Kidney (tissue), 22 donors: Measurements from ENCODE around the gene TEX44. TPM values are rescaled to one million over a fixed set of nuclear protein-coding genes. Genes with fewer than 3 reads are reported as not detected.

Source experiments
- DNase-seq, 5 donors: peaks; one replicate each; pipeline ENCODE4 v3.0.0-alpha.2; 2013 to 2020
- FAIRE-seq: peaks from 2 replicates; lab custom pipeline; 2012; peaks lifted over from hg19 to GRCh38; lab: Jason Lieb, UNC
- H3K27ac ChIP-seq, 2 donors: one replicate each; pipeline ENCODE4 v1.7.0; 2013; ENCODE audit warnings: low read depth in 2 of 2, low read length in 2 of 2, inconsistent platforms in 1 of 2
- H3K27me3 ChIP-seq: one replicate; pipeline ENCODE4 v1.7.1; 2013; ENCODE audit warnings: low read length, inconsistent platforms; ENCODE audit not compliant: control insufficient read depth, insufficient read depth
- H3K36me3 ChIP-seq, 3 donors: one replicate each; pipeline versions ENCODE4 v1.7.0 to v1.7.1; 2013; ENCODE audit warnings: low read length in 3 of 3, control low read depth in 1 of 3, inconsistent platforms in 1 of 3; ENCODE audit not compliant: insufficient read depth in 3 of 3, control insufficient read depth in 2 of 3
- H3K4me1 ChIP-seq, 3 donors: one replicate each; pipeline versions ENCODE4 v1.7.0 to v1.7.1; 2013; ENCODE audit warnings: low read length in 3 of 3, inconsistent platforms in 1 of 3, low read depth in 1 of 3; ENCODE audit not compliant: control insufficient read depth in 2 of 3, insufficient read depth in 2 of 3
- H3K4me3 ChIP-seq, 3 donors: one replicate each; pipeline versions ENCODE4 v1.7.0 to v1.8.1; 2013; ENCODE audit warnings: low read length in 3 of 3, control low read depth in 1 of 3, inconsistent platforms in 1 of 3
- H3K9ac ChIP-seq, 3 donors: one replicate each; pipeline versions ENCODE4 v1.7.0 to v1.7.1; 2013; ENCODE audit warnings: low read length in 3 of 3, control low read depth in 1 of 3, inconsistent platforms in 1 of 3
- H3K9me3 ChIP-seq, 3 donors: one replicate each; pipeline versions ENCODE4 v1.7.0 to v1.7.1; 2013; ENCODE audit warnings: low read length in 3 of 3, control low read depth in 1 of 3, inconsistent platforms in 1 of 3; ENCODE audit not compliant: control insufficient read depth in 2 of 3, insufficient read depth in 1 of 3
- CTCF ChIP-seq: IDR thresholded peaks from 3 replicates; pipeline ENCODE4 v1.5.1; 2012; ENCODE audit warnings: mild to moderate bottlenecking, moderate library complexity, borderline replicate concordance; ENCODE audit not compliant: insufficient read depth; ENCODE audit errors: extremely low read depth
- intact Hi-C: fragments of 100-400 bp; cut with DNase I; formaldehyde crosslinking; loops from one replicate; pipeline ENCODE4 v1.11.1; 2022
- long read RNA-seq, 10 donors: library from polyadenylated mRNA in 1 of 10; unstranded in 1 of 10; transcript quantifications; one replicate each; pipeline ENCODE4 v2.0.0 and lab custom pipeline, GENCODE V29; 2021 to 2026
- polyA plus RNA-seq: library from polyadenylated mRNA; stranded (reverse); fragments of 350-450 nt; fragmentation: Illumina TruSeq; extraction: RNeasy Lipid Tissue Mini Kit (QIAGEN cat#74804); gene quantifications from one replicate; pipeline ENCODE4 v1.2.3, GENCODE V29; 2014; ENCODE audit warnings: low read depth, low replicate concordance; ENCODE audit not compliant: insufficient read depth
- total RNA-seq: library from RNA; stranded (reverse); fragmentation: NEBNext Ultra II Directional; extraction: Animal tissue kit (Norgen Biotek cat#: 25700); gene quantifications from one replicate; pipeline ENCODE4 v1.2.1, GENCODE V29; 2021
- donor health status: control.
- donor health status: control.
- donor health status: control.
- donor health status: control.
- donor health status: control.
- donor health status: DM: yes; HTN: yes; CAD: no.
- donor health status: Normal renal cell carcinoma (clear cell type).

The TEX44 gene
- not detected for total RNA-seq
- not detected for polyA plus RNA-seq
- long read RNA-seq, donor 1: 0 reads
- long read RNA-seq, donor 2: 0 reads
- long read RNA-seq, donor 3: 0 reads
- long read RNA-seq, donor 4: 0 reads
- long read RNA-seq, donor 5: 0 reads
- long read RNA-seq, donor 6: 0 reads
- long read RNA-seq, donor 7: 0 reads
- long read RNA-seq, donor 8: 0 reads
- long read RNA-seq, donor 9: 0 reads
- long read RNA-seq, donor 10: 0 reads

DNA sequence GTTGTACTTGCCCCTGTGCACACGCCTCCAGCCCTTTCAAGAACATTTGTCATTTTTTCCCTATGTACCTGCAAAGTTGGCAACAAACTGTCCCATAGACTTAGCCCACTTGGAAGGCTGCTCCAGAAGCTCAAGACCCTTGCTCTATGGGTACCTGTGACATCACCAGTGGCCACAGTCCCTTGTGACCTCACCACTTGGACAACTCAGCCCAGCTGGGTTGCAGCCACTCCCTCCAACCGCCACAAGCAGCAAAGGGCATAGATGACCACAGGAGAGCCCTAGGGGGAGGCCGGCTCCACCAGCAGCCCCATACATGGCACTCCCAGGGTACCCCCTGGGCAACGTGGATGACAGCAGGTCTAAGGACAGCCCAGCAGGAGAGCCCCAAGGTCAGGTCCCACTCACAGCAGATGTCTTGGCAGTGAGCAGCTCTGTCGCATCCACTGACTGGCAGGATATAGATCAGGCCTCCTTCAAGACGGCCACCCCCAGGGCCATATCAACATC lies at the start of gene TEX44:
TSS of gene TEX44 (plus strand) at position 229 of the 510 bp plus-strand sequence. CDS start at position 317, 88 bp downstream.
- intact Hi-C loops: no loop called here
- no peak within 1 kb of the TSS for H3K9ac ChIP-seq

GRCh38 chr2:231545105-231545902 lies 47.4 kb upstream of the TEX44 start:
- peaks cover 0 to 6% (median 5%) of the 10 kb centered on the region in 3 donors for H3K4me1 ChIP-seq
- TF ChIP-seq CTCF: no peak
- FAIRE-seq (no peak), DNase-seq (peak in 1 of 5 donors; percentile 39)
- H3K36me3 ChIP-seq: no peaks in the 10 kb centered on the region
- no peak overlapping the region for H3K9ac ChIP-seq
- H3K27ac ChIP-seq: peak overlapping the region in 1 of 2 donors; percentile 19
- H3K9me3 ChIP-seq: peaks cover 0 to 8% (median 0%) of the 10 kb centered on the region in 3 donors
- H3K4me3 ChIP-seq: no peak overlapping the region
- no peaks in the 10 kb centered on the region for H3K27me3 ChIP-seq
- intact Hi-C loops: no loop called here

More for the DNA sequence above, at the start of gene TEX44:
- Histone ChIP-seq H3K4me1 (no peaks in the 10 kb centered on the region), H3K27ac (no peak within 1 kb of the TSS), H3K36me3 (no peaks in the 10 kb centered on the region), H3K4me3 (no peak within 1 kb of the TSS), H3K9me3 (no peaks in the 10 kb centered on the region), H3K27me3 (no peaks in the 10 kb centered on the region)
- DNase-seq (no peak), FAIRE-seq (no peak)
- TF ChIP-seq CTCF: no peak

GRCh38 chr2:231546014-231546715 lies 46.5 kb upstream of the TEX44 start:
- no peak overlapping the region for H3K9ac ChIP-seq
- H3K4me1 ChIP-seq: peaks cover 0 to 6% (median 5%) of the 10 kb centered on the region in 3 donors
- no peaks in the 10 kb centered on the region for H3K27me3 ChIP-seq
- TF ChIP-seq CTCF: no peak
- H3K4me3 ChIP-seq: no peak overlapping the region
- intact Hi-C loops: no loop called here
- H3K36me3 ChIP-seq: no peaks in the 10 kb centered on the region
- no peak overlapping the region for H3K27ac ChIP-seq
- DNase-seq (no peak), FAIRE-seq (no peak)
- peaks cover 0 to 8% (median 0%) of the 10 kb centered on the region in 3 donors for H3K9me3 ChIP-seq
